ENCODE data around the gene GSTO2. TPM values are rescaled to one million over a fixed set of nuclear protein-coding genes. Genes with fewer than 3 reads are reported as not detected.

Gene GSTO2
- total RNA-seq, 3 donors from 2014 or later (not counting 1 experiment from before 2014, with no cell fraction given) = 0.75 to 1.4 (median 0.84) TPM

DNA sequence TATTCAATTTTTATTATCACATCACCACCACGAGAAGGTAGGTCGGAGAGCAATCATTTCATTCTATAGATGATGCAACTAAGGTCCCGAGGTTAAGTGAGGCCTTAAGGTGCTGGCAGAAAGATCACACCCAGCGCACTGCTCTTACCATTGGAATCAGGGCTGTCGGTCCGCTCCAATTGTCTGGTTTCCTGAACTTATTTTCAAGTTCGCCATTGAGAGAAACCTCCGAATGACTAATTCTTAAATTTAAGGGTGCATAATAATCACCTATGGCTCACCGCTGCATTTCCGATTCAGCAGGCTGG, 625 bp upstream of the GSTO2 start:
- peak overlapping the region; percentile 74 for H3K4me3 ChIP-seq (ENCODE audit: low read length)
- Mint-ChIP-seq H3K9me3 (no peaks in the 10 kb centered on the region), H3K4me1 (peaks cover 31% of the 10 kb centered on the region in 2 donors), H3K27me3 (ENCODE audit: low read depth in 2 of 2) (no peaks in the 10 kb centered on the region), H3K36me3 (peaks cover 7% of the 10 kb centered on the region), H3K4me3 (peak overlapping the region; percentile 90), H3K27ac (peak overlapping the region; percentile 94 to 97)
- H3K4me1 ChIP-seq (ENCODE audit: control insufficient read depth, insufficient read depth, low read length) = peaks cover 19% of the 10 kb centered on the region
- TF ChIP-seq CTCF (IDR thresholded peaks at IDR 0.05) = no peak
- H3K27me3 ChIP-seq (ENCODE audit: control insufficient read depth, insufficient read depth, low read length) = no peaks in the 10 kb centered on the region
- peaks cover 30% of the 10 kb centered on the region for H3K36me3 ChIP-seq (ENCODE audit: control insufficient read depth, insufficient read depth, low read length)
- 12% methylated on average over 10 of the region's 10 CpGs for WGBS (ENCODE audit: insufficient coverage)
- H3K27ac ChIP-seq (ENCODE audit: low read length) = peak overlapping the region; percentile 80
- intact Hi-C loops (cut with micrococcal nuclease) = loop anchor here (1.0 to 10.0 kb wide), 6 partner anchors 12 to 464 kb away; partner anchors contain the start of genes ITPRIP, SFR1 and STN1
- no peaks in the 10 kb centered on the region for H3K9me3 ChIP-seq (ENCODE audit: control insufficient read depth, insufficient read depth, low read length)
- no peak for DNase-seq
- ATAC-seq = peak in 1 of 3 donors; percentile 35

DNA sequence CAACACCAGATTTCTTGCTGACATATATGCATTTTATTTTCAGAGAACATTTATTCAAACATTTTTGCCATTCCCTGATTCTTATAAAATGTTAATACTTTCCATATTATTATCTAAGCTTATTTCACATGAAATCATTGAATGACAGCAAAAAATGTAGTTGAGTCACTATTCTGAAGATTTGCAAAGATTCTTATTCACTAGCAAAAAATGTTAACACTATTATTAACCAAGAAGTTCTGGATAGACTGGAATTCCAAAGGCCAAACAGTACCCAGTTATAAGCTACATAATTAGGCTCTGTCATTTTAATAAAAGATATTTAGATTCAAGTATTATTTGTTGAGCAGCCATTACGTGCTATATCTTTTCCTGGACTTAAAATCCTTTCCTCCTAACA, 4.3 kb downstream of the GSTO2 start:
- H3K27me3 ChIP-seq (ENCODE audit: control insufficient read depth, insufficient read depth, low read length) = peaks cover 13% of the 10 kb centered on the region
- H3K27me3 Mint-ChIP-seq (ENCODE audit: low read depth in 2 of 2) = peaks cover 9 to 13% of the 10 kb centered on the region in 2 donors
- peaks cover 2% of the 10 kb centered on the region for H3K36me3 Mint-ChIP-seq
- ATAC-seq (no peak), DNase-seq (no peak)
- H3K9me3 ChIP-seq (ENCODE audit: control insufficient read depth, insufficient read depth, low read length) = no peaks in the 10 kb centered on the region
- H3K4me1 ChIP-seq (ENCODE audit: control insufficient read depth, insufficient read depth, low read length) = peaks cover 16% of the 10 kb centered on the region
- WGBS (ENCODE audit: insufficient coverage) = 88% methylated on average over 1 of the region's 1 CpG
- TF ChIP-seq CTCF (IDR thresholded peaks at IDR 0.05) = no peak
- H3K36me3 ChIP-seq (ENCODE audit: control insufficient read depth, insufficient read depth, low read length) = no peaks in the 10 kb centered on the region
- no peaks in the 10 kb centered on the region for H3K9me3 Mint-ChIP-seq
- H3K27ac ChIP-seq (ENCODE audit: low read length) = no peak overlapping the region
- intact Hi-C loops (cut with micrococcal nuclease) = no loop called here
- H3K4me3 ChIP-seq (ENCODE audit: low read length) = no peak overlapping the region
- no peak overlapping the region for H3K27ac Mint-ChIP-seq
- no peak overlapping the region for H3K4me3 Mint-ChIP-seq
- H3K4me1 Mint-ChIP-seq = peaks cover 4 to 15% of the 10 kb centered on the region in 2 donors

GRCh38 chr10:104273899-104274575, 5.1 kb downstream of the GSTO2 start:
- intact Hi-C loops (cut with micrococcal nuclease) = no loop called here
- WGBS (ENCODE audit: insufficient coverage) = 92% methylated on average over 4 of the region's 4 CpGs
- H3K27ac Mint-ChIP-seq = no peak overlapping the region
- no peak overlapping the region for H3K27ac ChIP-seq (ENCODE audit: low read length)
- no peaks in the 10 kb centered on the region for H3K9me3 Mint-ChIP-seq
- no peak for DNase-seq
- peaks cover 13 to 16% of the 10 kb centered on the region in 2 donors for H3K27me3 Mint-ChIP-seq (ENCODE audit: low read depth in 2 of 2)
- no peaks in the 10 kb centered on the region for H3K9me3 ChIP-seq (ENCODE audit: control insufficient read depth, insufficient read depth, low read length)
- H3K4me3 ChIP-seq (ENCODE audit: low read length) = no peak overlapping the region
- H3K27me3 ChIP-seq (ENCODE audit: control insufficient read depth, insufficient read depth, low read length) = peaks cover 13% of the 10 kb centered on the region
- H3K36me3 ChIP-seq (ENCODE audit: control insufficient read depth, insufficient read depth, low read length) = no peaks in the 10 kb centered on the region
- TF ChIP-seq CTCF (IDR thresholded peaks at IDR 0.05) = no peak
- H3K4me1 ChIP-seq (ENCODE audit: control insufficient read depth, insufficient read depth, low read length) = peaks cover 14% of the 10 kb centered on the region
- no peak overlapping the region for H3K4me3 Mint-ChIP-seq
- H3K4me1 Mint-ChIP-seq = peaks cover 0 to 8% of the 10 kb centered on the region in 2 donors
- no peak for ATAC-seq
- H3K36me3 Mint-ChIP-seq = no peaks in the 10 kb centered on the region

Measured in natural killer cell (primary cell).